D721Med (cell line): ENCODE results near the gene BEGAIN.

Experiments used
- DNase-seq: peaks from one replicate; pipeline ENCODE4 v3.0.0; 2011; ENCODE audit warnings: low spot score; ENCODE audit not compliant: insufficient read length
- FAIRE-seq: peaks from 2 replicates; lab custom pipeline; 2011; peaks lifted over from hg19 to GRCh38; lab: Jason Lieb, UNC
- TF ChIP-seq, protein P1 (sequence below): IDR thresholded peaks from 2 replicates; pipeline ENCODE4 v1.5.1; 2012; ENCODE audit warnings: mild to moderate bottlenecking, control low read depth; ENCODE audit not compliant: insufficient read depth; ENCODE audit errors: missing control alignments

The BEGAIN gene, protein sequence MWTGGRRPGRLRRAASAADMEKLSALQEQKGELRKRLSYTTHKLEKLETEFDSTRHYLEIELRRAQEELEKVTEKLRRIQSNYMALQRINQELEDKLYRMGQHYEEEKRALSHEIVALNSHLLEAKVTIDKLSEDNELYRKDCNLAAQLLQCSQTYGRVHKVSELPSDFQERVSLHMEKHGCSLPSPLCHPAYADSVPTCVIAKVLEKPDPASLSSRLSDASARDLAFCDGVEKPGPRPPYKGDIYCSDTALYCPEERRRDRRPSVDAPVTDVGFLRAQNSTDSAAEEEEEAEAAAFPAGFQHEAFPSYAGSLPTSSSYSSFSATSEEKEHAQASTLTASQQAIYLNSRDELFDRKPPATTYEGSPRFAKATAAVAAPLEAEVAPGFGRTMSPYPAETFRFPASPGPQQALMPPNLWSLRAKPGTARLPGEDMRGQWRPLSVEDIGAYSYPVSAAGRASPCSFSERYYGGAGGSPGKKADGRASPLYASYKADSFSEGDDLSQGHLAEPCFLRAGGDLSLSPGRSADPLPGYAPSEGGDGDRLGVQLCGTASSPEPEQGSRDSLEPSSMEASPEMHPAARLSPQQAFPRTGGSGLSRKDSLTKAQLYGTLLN

DNA sequence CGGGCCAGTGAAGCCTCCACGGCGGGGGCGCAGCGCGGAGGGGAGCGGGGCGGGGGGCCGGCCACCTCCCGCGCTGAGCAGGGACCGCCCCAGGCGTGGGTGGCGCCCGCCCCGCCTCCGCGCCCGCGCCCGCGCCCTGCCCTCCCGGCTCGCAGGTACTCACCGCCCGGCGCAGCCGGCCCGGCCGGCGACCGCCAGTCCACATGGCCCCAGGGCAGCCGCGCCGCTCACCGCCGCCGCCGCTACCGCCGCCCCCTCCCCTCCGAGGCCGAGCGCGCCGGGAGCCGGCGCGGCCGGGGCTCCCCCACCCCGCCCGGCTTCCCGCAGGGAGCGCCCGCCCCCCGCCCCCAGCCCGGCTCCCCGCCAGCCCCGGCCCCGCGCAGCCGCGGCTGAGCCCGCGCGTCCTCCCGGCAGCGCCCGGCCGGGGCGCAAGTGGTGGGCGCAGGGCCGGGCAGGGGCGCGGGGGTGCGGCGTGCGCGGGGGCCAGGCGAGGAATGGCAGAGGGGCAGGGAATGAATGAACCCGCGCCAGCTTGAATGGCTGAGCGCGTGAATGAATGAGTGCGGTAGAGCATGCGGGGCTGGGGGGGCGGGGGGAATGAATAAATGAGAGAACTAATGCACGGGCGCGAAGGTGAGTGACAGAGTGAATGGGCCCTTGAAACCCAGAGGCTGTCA, at the start of gene BEGAIN:
Gene BEGAIN (minus strand): TSS at position 332 of the 677 bp plus-strand sequence. CDS start 127 bp downstream, at position 205.
- FAIRE-seq = no peak

DNA sequence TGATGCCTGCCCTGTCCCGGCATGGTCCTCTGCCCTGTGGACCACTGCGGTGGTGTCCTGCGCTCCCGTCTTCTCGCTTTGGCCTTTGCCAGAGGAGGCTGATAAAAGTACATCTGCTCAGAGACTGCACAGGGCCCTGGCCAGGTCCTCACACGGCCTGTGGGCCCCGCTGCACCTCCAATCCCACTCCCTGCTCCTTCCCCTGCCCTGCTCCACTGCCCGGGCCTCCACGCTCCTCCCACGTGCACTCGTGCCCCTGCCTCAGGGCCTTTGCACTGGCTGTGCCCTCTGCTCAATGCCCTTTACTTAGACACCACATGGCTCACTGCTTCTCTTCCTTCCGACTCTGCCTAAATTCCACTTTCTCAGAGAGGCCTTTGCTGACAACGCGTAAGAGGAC, 49.3 kb upstream of the BEGAIN start:
- TF ChIP-seq, protein P1, sequence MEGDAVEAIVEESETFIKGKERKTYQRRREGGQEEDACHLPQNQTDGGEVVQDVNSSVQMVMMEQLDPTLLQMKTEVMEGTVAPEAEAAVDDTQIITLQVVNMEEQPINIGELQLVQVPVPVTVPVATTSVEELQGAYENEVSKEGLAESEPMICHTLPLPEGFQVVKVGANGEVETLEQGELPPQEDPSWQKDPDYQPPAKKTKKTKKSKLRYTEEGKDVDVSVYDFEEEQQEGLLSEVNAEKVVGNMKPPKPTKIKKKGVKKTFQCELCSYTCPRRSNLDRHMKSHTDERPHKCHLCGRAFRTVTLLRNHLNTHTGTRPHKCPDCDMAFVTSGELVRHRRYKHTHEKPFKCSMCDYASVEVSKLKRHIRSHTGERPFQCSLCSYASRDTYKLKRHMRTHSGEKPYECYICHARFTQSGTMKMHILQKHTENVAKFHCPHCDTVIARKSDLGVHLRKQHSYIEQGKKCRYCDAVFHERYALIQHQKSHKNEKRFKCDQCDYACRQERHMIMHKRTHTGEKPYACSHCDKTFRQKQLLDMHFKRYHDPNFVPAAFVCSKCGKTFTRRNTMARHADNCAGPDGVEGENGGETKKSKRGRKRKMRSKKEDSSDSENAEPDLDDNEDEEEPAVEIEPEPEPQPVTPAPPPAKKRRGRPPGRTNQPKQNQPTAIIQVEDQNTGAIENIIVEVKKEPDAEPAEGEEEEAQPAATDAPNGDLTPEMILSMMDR = no peak
- no peak for DNase-seq
- no peak for FAIRE-seq

More for the DNA sequence above, at the start of gene BEGAIN:
- TF ChIP-seq, protein P1 = no peak
- DNase-seq = peak; percentile 70

DNA sequence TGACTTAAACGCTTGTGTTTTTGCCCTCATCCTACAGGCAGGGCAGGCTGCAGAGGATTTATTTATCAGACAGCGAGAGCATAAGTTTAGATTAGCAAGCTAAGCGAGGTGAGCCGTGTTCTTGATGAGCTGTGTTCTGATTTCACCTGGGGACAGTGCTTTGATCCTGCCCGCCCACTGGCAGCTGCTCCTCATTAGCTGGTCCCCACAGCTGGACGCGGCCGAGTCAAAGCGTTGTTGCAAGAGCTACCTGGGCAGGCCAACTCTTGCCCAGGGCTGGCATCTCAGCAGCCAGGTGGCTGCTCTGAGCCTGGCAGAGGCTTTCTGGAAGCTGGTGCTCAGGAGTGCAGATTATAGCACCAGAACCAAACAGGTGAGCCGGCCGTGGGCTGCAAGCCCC, 46.8 kb upstream of the BEGAIN start:
- TF ChIP-seq, protein P1 = no peak
- FAIRE-seq = no peak
- no peak for DNase-seq

DNA sequence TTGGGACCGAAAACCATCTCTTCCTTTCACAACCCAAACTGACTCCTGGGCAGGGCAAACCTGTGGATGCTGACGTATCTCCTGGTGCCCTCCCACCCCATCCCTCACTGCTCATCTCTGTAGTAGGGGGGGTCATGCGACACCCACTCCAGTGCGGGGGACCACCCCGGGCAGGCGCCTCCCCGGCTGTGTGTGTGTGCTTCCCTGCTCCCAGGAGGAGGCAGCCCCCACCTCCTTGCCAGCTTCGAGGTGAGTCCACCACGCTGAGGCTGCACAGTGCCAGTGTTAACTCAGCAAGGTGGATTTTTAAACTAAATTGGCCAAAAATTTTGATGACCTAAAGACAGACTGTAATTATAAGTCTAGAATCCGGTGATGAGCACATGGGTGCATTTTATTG, 46.2 kb upstream of the BEGAIN start:
- FAIRE-seq (no peak), DNase-seq (no peak)
- TF ChIP-seq, protein P1 = no peak

DNA sequence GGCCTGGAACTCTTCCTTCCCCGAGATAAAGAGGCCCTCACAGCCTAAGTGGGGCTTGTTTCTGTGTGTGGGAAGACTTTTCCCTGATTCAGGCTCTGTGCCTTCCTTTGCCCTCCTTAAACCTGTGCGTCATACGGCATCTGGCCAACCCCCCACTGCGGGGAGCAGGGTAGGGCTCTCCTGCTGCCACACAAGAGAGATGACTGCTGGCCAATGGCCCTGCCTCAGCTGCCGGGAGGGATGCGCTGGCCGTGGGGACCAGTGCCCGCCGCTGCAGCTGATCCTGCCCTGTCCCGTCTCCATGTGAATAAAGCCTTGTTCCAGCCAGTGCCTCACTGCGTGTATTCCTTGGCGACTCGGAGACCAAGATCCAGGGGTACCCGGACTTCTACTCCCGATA, 42.5 kb upstream of the BEGAIN start:
- DNase-seq = no peak
- no peak for FAIRE-seq
- TF ChIP-seq, protein P1 = no peak

DNA sequence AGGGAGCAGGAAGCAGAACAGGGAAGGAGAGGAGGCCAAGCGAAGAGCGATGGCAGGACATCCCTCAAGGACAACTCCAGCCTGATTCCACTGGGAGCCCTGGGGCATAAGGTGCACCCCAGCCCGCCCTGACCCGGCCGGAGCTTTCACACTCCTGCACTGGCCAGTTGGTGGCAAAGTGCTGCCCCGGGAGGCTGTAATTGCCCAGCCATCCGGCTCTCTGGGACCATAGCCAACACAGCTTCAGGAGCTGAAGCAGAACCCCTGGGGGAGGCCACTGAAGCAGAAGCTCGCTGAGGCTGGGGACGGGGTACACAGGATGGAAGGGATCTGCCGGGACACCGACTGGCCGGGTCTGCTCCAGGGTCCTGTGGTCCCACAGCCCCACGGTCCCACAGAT, 41.9 kb upstream of the BEGAIN start:
- TF ChIP-seq, protein P1 = no peak
- FAIRE-seq = no peak
- no peak for DNase-seq
